ENCODE data around the gene ALG3. TPM values are rescaled to one million over a fixed set of nuclear protein-coding genes. Genes with fewer than 3 reads are reported as not detected.
A peak's percentile ranks its signal among the peaks of the same experiment; 100 is the strongest.

Gene ALG3
- polyA plus RNA-seq, 5 donors = 23.0 to 37.6 (median 25.5) TPM

GRCh38 chr3:184236636-184237035 is 12.1 kb downstream of the ALG3 start:
- DNase-seq = no peak

GRCh38 chr3:184236033-184236410 is 12.7 kb downstream of the ALG3 start:
- no peak for DNase-seq

- no peak for DNase-seq
Measured at GRCh38 chr3:184235381-184236032, 13.3 kb downstream of the ALG3 start.

DNA sequence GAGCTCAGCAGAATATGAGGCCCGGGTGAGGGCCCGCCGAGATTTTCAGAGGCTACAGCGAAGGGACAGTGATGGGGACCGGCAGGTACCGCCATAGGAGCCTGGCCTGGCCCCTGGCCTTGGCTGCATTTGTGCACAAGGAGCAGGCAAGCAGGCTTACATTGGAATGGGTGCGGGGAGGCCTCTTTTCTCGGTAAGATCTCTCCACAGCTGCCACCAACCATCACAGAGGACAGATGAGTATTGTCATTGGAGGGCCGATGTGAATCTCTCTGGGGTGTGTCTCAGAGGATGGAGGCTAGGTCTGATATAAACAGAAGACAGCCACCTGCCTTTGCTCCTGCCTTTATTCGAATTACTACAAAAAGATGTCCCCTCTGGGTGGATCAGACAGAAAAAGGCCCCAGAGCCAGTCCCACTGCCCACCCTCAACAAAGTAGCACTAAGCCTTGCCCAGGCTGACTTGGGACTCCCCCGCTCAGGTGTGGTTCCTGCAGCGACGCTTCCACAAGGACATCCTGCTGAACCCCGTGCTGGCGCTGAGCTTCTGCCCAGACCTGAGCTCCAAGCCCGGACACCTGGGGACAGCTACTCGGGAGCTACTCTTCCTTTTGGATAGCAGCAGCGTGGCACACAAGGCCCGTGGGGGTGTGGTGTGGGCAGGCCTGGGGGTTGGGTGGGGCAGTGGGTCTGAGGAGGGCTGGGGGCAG is 13.9 kb downstream of the ALG3 start:
- no peak for DNase-seq

- DNase-seq = no peak
Measured at GRCh38 chr3:184234224-184234623, 14.5 kb downstream of the ALG3 start.

DNA sequence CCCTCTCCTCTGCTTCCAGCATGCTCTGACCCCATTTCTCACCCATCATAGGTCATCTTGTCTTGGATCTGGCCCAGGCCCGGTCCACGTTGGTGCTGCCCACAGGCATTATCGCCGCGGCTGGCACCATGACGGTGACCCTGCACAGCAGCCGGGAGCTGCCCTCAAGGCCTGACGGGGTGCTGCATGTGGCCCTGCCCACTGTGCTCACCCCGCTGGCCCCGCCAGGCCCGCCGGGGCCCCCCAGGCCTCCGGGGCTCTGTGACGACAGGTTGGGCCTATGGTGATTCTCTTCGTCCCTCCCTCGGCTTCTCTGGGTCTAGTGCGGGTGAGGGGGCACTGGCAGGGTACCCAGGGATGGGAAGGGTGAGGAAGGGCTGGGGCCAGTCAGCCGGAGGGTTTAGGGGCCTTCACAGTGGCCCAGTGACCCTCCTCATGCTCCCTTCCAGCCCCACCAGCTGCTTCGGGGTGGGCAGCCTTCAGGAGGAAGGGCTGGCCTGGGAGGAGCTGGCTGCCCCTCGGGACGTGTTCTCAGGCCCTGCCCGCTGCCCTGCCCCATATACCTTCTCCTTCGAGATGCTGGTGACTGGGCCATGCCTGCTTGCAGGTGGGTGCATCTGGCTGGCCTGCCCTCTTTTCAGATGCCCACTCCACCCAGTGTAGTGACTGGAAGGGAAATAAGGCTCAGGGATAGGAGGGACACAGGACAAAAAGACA is 15.5 kb downstream of the ALG3 start:
- no peak for DNase-seq

- no peak for DNase-seq
Measured at GRCh38 chr3:184231671-184232070, 17.1 kb downstream of the ALG3 start.

- DNase-seq = no peak
Measured at GRCh38 chr3:184230603-184231528, 17.9 kb downstream of the ALG3 start.

DNA sequence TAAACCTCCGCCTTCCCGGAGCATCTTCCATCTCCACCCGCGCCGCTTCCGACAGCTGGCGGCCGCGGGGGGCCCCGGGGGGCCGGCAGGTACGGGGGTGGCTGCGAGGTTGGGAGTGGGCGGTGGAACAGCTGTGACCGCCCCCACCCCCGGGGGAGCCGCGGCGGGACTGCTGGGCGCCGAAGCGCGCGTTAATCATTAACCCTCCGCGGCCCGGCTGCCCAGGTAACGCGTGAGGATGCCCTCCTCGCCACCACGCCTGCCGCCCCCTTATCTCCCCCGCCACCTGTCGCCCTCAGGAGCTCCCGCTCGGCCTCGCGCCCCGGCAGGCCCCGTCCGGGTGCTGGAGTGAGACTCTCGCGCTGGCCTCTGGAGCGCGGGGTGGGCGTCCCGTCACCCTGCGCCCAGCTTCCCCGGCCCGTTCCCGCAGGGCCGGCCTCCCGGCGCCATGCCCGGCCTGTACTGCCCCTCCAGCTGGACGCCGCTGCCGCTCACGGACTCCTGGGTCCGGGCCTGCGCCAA is 18.6 kb downstream of the ALG3 start:
- no peak for DNase-seq

DNA sequence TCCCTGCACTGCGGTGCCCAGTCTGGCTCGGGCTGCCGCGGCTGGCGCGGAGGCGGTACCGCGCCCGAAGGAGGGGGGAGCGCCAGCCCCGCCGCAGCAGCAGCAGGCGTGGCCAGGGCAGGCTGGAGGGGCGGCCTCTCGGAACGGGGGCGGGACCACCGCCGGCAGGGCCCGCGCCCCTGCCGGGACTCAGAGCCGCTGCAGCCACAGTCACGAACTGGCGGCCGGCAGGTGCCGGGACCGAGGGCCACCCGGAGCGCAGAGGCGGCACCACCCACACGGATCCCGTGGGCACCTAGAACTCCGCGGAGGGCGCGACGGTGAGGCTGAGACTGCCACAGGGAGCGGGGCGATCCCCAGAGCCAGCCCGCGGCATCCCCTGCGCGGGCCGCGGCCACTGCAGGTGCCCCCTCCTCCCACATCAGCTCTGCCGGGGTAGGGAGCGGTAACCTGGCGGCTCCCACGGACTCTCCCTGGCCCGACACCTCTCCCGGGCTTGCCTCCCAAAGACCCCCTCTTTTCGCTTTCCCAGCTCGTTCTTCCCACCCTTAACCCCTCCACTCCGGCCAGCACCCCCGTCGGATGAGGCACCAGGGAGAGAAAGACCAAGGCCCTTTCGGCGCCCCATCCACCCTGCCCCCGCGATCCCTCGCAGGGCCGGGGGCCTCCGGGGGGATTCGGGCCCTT is 19.2 kb downstream of the ALG3 start, which contains the start of gene VWA5B2:
VWA5B2 (plus strand) TSS at position 192 of the 687 bp plus-strand sequence. CDS start 944 bp downstream, outside the sequence.
- peak in 1 of 2 donors; percentile 32 for DNase-seq

GRCh38 chr3:184228376-184229137 is 20.2 kb downstream of the ALG3 start:
- DNase-seq = no peak

DNA sequence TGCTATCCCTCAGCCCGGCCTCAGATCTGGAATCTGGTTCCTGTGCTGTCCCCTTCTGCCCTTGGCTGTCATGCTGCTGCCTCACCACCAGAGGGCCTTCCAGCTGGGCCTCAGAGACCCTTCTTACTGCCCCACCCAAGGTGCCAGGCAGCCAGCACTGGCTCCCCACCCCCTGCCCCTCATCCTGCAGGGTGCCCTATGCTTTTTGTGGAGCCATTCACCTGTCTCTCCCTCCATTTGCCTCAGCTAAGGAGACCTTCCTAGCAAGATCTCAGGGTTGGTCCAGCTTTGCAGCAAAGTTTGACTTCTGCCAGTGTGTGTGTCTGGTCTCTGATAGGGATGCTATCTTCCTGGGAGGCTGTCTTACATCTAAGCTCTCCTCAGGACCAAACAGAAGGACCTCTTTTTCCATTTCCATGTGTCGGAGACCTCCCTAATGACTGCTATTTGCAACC is 21.3 kb downstream of the ALG3 start:
- DNase-seq = no peak

DNA sequence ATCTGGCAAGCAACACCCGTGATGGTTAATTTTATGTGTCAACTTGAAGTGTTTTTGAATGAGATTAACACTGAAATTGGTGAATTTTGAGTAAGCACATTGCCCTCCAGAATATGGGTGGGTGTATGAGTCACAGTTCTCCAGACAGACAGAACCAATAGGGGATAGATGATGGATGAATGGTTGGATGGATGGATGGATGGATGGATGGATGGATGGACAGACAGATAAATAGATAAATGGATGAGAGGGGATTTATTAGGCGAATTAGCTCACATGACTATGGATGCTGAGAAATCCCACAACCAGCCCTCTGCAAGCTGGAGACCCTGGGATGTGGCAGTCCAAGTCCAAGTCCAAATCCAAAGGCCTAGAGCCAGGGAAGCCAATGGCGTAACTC is 24.8 kb downstream of the ALG3 start:
- no peak for DNase-seq

- DNase-seq = no peak
Measured at GRCh38 chr3:184222521-184222920, 26.2 kb downstream of the ALG3 start.

- DNase-seq = no peak
Measured at GRCh38 chr3:184218814-184219213, 29.9 kb downstream of the ALG3 start.

DNA sequence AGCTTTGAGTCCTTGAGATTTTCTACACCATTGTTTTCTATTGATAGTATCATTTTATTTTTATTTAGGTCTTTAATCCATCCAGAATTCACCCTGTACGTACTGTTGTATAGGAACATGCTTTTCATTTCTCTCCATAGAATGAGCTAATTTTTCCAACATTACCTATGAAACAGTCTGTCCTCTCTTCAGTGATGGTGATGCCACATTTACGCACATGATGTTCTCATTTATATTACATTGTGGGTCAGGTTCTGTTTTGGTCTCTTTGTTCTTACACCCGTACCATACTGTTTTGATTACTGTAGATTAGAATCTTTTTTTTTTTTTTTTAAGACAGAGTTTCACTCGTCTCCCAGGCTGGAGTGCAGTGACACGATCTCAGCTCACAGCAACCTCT is 37.0 kb downstream of the ALG3 start:
- DNase-seq = no peak

- no peak for DNase-seq
Measured at GRCh38 chr3:184211297-184211696, 37.5 kb downstream of the ALG3 start.

DNA sequence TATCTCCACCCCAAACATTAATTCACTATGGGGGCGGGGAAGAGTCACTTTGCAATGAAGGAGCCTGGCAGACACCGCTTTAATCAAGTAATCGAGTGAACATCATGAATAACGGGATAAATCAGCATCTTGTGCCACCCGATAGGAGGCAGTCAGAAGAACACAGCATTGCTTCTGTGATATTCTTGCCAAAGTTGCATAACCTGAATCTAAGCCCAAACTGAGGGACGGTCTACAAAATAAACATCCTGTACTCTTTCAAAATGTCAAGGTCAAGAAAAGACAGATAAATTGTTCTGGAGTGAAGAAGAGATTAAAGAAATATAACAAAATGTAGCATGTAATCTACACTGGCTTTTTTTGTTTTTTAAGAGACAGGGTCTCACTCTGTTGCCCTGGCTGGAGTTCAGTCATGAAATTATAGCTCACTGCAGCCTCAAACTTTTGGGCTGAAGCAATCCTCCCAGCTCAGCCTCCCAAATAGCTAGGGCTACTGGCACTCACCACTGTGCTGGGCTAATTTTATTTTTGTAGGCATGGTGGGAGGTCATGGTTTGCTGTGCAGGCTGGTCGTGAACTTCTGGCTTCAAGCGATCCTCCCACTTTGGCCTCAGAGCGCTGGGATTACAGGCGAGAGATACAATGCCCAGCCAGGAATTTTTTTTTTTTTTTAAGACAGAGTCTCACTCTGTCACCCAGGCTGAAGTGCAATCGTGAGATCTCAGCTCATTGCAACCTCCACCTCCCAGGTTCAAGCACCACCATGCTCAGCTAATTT is 39.4 kb downstream of the ALG3 start:
- no peak for DNase-seq

DNA sequence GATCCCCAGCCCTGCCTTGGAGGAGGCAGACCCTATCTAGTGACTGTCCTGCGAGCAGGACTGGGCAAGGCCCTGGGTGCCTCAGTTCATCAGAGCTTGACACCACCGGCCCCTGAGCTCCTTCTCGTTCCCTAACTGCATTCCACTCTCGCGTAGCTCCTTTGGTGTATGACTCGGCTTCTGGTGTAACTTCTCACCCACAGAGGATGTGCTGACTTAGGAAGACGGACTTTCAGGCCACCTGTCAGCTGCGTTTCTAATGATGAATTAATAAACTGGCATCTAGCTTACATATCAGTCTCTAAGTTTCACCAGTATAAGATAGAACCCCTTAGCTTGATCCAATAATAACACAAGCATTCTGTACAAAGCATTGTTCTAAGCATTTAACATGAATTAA is 45.2 kb downstream of the ALG3 start:
- DNase-seq = no peak

Data from right lung (tissue), 5 donors.